ENCODE measurements around the gene CLIC1.

The CLIC1 gene

DNA sequence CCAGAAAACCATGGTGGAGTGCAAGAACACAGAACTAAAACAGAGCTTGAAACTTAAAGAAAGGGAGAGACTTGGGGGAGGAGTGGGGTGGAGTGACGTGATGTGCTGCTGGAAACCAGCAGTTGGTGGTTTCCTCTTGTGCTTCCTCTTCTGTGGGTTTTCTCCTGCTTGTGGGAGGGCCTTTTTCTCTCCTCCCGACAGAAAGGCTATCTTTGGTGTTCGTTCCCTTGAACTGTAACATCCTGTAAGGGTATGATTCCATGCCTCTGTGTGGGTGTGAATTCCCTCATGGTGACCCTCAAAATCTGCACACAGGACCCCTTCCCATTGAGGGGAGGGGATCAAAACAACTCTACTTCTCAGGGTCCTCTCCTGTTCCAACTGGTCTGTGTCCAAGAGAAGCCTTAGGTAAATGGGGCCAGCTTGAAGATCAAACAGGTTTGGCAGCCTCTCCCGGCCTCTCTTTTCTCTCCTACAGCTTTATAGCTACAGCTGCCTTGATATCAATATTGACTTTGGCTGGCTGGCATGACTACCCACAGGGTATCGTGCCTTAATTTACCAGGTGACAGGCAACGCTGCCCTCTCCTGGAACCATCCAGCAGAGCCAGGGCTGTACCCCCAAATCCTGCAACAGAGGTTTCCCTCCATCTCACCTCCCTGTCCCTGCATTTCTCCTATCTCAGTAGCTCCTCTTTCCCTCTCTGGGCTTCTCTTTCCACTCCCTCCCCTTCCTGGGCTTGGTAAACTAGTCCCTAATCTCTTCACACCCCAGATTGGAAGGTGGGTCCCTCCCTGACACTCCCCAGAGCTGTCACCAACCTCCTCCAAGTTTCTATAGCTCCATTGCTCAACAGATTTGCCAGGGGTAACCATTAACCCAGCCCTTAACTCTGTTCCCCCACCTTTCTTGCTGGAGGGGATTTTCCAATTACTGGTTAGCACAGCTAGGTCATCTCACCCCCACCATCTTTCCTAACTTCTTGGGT is 2.0 kb upstream of the CLIC1 start:
- peak; percentile 46 for DNase-seq (ENCODE audit: low read depth)

DNA sequence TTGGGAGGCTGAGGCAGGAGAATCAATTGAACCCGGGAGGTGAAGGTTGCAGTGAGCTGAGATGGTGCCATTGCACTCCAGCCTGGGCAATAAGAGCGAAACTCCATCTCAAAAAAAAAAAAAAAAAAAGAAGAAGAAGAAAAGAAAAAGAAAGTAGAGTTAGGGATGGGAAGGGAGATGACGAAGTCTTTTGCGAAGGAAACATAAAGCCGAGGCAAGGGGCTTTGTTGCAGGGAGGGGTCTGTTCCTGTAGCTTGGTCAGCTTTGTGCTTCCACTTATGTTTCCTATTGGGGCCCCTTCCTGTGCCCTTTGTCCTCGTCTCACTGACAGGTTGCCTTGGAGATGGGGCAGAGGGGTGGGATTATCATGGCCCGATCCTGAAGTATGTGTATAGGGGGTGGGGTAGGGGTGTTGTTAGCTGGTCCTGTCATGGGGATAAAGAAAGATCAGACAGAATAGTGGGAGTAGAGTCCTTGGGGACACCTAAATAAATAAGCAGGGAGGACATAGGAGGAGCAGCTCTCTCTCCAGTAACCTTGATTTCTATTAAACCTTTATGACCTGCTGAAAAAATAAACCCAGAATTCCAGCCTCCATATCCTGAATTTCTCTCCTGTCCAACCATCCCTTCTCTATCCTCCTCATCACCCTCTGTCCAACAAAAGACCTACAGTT is 1.1 kb upstream of the CLIC1 start:
- DNase-seq (ENCODE audit: low read depth): no peak

DNA sequence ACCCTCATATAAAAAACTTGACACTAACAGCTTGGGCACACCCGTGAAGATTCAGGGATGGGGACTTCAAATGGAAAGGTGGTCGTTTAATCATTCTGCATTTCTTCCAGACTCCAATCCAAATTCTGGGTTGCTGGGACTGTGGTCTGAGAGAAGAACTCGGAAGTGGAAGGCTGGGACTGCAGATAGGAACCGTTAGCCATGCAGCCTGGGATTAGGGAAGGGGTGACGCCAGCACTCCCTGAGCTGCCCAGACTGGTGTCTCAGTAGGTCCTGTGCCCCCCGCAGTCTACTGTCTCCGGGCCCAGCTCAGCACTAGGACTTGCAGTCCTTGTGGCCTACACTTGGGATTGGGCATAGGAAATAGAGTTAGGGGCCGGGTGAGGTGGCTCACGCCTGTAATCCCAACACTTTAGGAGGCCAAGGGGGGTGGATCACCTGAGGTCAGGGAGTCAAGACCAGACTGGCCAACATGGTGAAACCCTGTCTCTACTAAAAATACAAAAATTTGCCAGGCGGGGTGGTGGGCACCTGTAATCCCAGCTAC is 511 bp upstream of the CLIC1 start:
- DNase-seq (ENCODE audit: low read depth): no peak

DNA sequence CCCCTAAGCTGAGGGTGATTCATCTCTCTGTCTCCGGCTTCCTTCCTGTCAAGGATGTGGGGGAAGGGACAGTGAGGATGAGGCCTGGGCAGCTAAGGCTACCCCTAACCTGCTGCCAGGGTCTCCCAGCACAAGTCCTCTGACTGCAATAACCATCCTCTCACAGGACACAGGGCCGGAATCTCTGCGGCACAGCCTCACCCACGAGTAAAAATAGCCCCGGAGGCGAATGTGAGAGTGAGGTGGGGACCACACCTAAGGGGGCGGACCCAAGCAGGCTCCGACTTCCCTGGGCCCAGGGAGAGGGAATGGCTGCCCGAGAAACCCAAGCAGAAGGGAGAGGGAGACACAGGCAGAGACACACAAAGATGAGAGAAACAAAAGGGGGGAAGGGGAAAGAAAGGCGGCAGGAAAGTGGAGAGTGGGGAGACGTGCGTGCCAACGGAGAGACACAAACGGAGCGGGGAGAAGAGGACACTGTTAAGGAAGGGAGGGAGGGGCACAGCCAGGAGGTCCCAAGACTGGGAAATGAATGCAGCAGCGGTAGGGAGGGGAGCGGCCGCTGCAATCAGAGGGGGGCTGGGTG is 1.4 kb downstream of the CLIC1 start:
- DNase-seq (ENCODE audit: low read depth): peak; percentile 24

DNA sequence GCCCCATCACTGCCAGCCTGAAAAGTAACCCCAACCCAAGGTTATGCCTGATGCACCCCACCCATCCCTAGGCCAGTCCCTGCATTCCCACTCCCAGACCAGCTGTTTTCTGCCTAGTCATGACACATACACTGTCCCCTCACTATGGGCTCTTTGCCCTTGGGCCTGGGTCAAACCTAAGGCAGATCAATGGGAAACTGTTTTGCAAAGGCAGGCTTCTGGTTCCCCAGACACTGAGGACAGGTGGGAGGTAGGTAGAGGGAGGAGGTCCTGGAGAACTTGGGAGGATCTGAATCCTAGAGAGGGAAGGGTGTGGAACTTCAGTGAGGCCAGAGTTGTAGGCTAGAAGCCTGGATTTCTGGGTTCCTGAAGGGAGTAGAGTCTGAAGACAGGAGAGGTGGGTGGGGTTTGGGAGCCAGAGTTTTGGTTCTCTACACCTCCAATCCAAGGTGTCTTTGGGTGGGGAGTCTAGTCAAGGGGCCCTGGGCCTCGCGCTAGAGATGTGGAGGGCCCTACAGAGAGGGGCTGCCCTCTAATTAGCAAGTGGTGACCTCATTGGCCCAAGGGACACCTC is 2.0 kb downstream of the CLIC1 start:
- DNase-seq (ENCODE audit: low read depth): no peak

DNA sequence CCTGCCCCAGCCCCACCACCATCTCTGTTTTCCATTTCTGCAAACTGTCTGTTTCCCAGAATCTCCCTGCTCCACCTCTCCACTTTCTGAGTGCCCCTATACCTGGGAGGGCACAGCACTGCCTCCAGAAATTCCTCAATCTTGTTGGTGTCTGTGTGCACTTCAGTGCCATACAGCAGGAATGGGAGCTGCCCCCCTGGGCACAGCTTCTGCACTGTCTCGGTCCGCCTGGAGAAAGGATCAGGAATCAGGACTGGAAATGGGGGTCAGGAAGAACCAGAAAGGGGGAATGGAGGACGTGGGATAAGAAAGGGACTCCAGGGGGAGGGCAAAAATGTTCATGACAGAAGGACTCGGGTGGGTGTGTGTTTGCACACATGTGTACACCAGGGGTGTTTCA is 2.6 kb downstream of the CLIC1 start:
- DNase-seq (ENCODE audit: low read depth): no peak

DNA sequence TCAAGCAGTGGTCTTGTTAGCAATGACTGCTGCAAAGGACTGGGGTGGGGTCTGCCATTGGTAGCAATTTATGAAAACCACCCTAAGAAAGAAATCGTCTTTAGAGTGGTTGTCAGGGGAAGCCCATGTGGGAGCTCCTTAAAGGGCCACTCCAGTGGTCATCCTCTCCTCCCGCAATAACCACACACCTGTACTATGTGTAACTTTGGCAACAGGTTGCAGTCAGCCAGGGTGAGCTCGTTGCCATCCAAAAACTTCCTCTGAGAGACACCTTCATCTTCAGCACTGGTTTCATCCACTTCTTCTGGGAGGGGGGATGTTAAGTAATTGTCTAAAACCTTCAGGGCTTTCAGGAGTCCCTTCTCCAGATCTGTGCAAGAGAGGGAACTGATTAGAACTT is 4.3 kb downstream of the CLIC1 start:
- DNase-seq (ENCODE audit: low read depth): no peak

DNA sequence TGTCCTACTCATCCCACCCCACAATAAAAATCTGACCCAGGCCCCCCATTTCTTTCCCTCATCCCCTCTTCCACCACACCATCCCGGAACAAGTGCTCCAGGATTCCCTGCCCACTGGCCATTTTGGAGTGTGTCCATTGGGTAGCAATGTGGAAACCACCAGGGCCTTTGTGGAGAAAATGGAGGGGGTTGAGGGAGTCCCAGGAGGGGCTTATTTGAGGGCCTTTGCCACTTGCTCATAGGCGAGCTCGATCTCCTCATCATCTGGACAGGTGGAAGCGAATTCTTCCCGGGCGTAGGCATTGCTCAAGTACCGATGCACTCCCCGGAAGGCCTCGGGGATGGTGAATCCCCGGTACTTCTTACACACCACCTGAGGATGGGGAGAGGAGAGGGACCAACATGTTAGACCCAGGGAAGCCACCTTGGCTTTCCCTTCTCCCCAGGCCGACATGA is 5.7 kb downstream of the CLIC1 start:
- DNase-seq (ENCODE audit: low read depth): no peak

DNA sequence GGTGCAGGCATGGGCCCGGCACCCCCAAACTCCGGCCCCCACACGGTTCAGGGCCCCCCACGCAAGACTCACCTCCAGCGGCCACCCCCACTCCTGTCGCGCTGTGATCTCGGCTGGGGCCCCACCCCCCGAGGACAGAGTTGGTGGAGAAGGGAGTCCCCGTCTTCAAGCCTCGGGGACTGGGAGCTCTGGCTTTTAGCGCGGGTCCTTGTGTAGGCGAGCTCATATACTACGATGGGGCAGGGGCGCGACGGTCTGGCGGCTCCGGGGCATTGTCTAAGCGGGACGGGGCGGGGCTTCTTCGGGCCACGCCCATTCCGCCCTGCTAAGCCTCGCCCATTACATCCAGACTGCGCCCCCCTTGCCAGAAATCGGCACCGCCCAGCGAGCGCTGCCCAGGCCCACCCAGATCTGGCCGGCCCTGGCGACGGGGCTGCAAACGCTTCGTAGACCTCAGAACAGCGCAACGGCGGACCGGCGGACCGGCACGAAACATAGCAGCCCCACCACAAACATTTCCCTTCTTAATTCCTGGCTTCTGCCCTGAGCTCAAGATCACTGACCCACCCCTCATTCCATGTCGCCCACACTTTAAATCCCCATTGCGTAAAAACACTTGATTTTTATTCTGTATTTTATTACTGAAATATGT is 6.2 kb downstream of the CLIC1 start:
- peak; percentile 37 for DNase-seq (ENCODE audit: low read depth)

DNA sequence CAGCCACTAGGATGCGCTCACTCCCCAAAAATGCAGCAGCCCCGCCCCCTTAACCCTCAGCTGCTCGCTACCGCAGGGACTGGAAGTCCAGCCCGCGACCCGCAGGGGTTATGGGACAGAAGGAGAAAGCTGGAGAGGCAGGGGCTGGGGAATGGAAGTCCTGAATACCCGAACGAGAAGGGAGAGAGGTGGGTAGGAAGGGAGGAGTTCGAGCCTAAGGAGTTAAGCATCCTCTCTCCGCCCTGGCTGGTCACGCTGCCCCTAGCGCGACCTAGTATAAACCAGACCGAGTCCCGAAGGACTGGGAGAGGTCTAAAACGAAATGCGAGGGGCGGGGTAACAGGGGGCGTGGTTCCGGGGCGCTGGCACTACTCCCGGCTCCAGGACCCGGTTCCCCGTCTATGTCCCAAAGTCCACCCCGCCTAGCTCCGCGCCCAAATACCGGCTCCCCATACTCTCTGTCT is 6.8 kb downstream of the CLIC1 start:
- peak; percentile 67 for DNase-seq (ENCODE audit: low read depth)

DNA sequence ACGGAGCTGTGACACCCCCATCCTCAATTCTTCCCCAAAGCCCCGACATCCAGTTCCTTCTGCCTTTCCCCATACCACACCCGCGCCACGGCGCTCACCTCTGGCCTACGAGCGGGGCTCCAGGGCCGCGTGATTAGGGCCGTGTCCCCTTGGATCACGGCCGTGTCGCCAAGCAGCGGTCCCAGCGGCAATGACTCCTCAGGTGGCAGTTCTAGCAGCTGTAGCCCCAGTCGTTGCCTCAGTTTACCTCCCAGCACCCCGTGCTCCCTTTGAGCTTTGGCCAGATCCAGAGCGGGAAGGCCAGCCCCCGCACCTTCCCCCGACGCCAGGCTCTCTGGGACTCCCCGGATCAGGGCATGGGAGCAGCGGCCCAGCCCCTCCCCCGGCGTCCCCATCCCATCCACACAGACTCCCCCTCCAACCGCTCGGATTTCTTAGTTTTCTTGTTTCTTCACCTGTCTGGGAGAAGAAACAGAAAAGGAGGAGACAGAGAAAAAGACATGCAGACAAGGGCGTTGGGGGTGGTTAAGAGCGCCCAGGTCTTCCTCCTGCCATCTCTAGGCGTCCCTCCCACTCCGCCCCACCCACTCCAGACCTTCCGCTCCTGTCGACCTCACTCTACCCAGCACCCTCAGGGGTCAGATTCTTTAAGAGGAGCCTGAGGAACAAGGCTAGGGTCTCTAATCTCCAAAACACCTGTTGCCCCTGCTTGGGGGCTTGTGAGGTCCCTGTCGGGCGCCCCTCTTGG is 7.4 kb downstream of the CLIC1 start, which contains the start of gene DDAH2:
TSS of gene DDAH2 (minus strand) at position 533 of the 748 bp plus-strand sequence. CDS start at position 395, 138 bp downstream.
- DNase-seq (ENCODE audit: low read depth): no peak

DNA sequence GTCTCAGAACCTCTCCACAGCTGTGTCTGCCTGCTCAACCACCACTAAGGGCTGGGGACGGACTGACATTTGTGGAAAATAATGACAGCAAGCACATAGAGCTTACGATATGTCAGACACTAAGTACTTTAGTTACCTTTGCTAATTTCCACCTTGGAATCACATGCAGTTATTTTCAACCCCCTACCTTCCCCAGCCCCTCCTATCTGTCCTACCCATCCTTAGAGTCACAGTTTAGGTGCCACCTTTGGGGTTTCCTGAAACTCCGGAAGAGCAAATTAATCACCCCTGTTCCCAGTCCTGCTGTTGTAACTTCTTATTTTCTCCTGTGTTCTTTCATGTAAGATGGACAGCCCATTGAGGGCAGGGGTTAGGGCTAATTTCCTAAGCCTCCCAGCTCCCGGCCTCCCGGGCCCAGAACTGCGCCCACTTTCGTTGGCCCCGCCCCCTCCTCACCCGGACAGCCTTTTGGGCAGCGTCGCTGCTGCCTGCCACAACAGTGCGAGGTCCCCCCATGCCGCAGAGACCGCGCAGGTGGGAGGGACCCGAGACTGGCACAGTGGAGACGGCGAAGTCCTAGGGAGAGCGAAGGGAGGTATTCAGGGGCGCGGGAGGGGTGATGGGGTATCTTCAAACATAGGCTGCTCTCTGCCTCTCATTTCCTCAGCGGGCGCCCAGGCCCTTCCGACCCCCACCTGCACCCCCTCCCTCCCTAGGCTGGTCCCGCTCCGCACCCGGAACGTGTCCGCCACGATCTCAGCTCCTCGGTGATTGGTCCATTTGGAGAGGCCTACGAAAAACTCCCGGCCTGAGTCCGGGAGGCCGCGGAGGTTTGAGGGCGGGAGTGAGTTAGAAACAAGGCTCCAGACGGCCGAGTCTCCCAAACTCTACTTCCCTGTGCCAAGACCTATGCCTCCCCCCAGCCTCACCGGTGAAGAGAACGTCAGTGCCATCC is 8.3 kb downstream of the CLIC1 start:
- no peak for DNase-seq (ENCODE audit: low read depth)

DNA sequence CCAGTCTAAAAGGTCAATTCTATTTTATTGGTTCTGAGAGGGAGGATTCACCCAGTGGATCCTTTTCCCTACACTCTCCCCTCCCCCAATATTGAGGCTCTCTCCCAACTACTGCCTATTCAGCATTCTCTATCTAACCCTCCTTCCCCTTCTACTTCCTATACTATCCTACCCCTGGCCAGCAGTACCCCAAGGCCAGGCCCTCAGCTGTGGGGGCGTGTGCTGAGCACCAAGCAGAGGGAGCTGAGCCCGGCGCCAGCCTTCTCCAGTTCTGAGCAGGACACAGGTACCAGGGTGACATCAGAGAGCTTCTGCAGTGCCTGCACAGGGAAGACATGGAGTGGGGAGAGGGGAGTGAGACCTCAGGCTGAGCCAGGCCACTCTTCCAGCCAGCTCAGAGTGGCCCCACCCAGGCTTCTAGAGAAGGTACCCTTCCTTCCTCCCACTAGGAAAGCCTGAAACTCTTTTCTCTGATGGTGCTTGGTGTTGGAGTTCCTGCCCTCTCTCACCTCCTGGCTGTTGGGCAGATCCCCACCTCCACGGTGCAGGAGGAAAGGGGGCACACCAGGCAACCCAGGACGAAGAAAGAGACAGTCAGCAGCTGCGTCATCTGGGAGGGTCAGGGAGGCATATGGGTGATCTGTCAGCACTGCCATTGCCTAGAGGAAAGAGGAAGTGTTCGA is 9.2 kb downstream of the CLIC1 start:
- no peak for DNase-seq (ENCODE audit: low read depth)

DNA sequence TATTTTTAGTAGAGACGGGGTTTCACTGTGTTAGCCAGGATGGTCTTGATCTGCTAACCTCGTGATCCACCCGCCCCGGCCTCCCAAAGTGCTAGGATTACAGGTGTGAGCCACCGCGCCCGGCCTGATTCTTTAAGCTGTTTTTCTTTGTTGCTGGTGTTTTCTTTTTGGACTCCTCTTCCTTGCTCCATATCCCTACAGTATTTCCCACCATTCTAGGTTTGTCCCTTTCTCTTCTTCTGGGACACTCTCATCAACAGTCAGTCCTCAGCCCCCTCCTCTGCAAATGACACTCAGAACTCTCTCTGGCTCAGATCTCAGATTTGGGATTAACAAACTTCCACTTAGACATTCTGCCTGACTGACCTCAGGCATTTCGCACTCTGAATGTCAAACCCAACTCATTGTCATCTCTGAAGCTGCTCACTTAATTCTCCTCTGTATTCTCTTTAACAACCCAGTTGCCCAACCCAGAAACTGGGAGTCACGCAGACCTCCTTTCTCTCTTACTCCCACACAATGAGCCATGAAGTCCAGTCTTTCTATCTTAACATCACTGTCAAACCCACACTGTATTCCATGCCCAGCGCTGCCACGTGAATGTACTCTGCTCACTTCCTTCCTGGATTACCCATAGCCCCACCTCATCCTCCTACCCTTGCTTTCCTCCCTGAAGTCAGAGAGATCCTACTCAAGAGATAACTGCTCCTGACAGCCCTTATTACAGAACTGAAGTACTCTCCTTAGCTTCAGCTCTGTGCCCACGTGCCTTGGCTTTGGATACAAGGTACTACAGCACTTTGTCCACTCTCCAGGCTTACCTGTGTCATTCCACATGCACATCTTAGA is 10.6 kb downstream of the CLIC1 start:
- no peak for DNase-seq (ENCODE audit: low read depth)

DNA sequence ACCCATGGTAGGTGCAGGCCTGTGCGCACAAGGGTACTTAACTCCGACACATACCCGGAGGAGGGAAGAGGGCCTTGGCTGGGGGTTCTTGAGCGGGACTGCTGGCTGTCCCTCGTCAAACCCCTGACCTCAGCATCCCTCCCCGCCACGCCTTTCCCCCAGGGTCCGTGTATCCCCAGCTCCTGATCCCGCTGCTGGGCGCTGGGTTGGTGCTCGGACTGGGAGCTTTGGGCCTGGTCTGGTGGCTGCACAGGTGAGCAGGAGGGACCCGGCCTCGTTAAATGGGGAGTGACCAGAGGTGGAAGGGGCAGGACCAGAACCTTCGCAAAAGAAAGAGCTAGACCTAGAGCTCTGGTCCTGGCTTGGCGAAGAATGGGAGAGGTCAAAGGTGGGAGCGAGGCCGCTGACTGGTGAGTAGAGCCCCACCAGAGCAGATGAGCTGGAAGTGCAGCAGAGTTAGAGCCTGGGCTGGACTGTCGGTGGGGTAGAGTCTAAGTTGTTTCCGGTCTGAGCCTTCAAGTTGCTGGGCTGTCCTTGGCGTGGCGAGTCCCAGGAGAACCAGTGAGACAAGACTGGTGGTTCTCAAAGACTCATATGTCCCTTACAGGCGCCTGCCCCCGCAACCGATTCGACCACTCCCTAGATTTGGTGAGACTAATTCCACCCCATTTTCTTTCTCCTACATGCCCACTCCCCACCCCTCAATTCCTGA is 12.2 kb downstream of the CLIC1 start:
- DNase-seq (ENCODE audit: low read depth): no peak

DNA sequence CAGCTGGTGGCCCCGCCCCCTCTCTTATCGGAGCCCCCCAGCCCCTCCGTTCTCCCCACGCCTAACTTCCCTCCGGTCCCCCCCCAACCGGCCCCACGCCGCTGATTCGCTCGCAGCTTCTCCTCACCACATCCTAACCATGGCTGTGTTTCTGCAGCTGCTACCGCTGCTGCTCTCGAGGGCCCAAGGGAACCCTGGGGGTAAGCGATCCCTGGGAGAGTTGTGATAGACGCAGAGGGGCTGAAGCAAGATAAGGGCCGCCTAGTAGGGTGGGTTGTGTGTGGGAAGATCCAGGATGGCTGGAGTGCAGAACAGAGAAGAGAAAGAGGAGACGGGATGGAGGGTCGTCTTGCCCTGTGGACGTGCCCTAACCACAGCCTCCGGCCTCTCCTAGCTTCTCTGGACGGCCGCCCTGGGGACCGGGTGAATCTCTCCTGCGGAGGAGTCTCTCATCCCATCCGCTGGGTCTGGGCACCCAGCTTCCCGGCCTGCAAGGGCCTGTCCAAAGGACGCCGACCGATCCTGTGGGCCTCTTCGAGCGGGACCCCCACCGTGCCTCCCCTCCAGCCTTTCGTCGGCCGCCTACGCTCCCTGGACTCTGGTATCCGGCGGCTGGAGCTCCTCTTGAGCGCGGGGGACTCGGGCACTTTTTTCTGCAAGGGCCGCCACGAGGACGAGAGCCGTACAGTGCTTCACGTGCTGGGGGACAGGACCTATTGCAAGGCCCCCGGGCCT is 12.9 kb downstream of the CLIC1 start, which contains the start of gene MPIG6B:
TSS of gene MPIG6B (plus strand) at position 129 of the 735 bp plus-strand sequence. CDS start at position 140, 11 bp downstream.
- DNase-seq (ENCODE audit: low read depth): no peak
